Sigmoid colon (tissue), 4 donors: ENCODE data around the gene WWTR1.

Experiments used
- CTCF ChIP-seq, 4 experiments: fragments of 450-650 bp in 3 of 4; fragments of 200-600 bp in 1 of 4; IDR thresholded peaks; one replicate each; pipeline ENCODE4 v1.5.1; 2016 to 2019; ENCODE audit warnings: antibody characterized with exemption in 4 of 4, mild to moderate bottlenecking in 3 of 4, moderate library complexity in 2 of 4
- EP300 ChIP-seq, 4 donors: sonication (generic); formaldehyde crosslinking; IDR thresholded peaks; one replicate each; pipeline ENCODE4 v1.6.1; 2017; ENCODE audit warnings: antibody characterized with exemption in 4 of 4
- POLR2AphosphoS5 ChIP-seq, 4 donors: sonication (generic); formaldehyde crosslinking; IDR thresholded peaks; one replicate each; pipeline ENCODE4 v1.6.1; 2017; ENCODE audit warnings: antibody characterized with exemption in 4 of 4

- no peak for TF ChIP-seq EP300 (IDR thresholded peaks at IDR 0.05)
- no peak for TF ChIP-seq CTCF (IDR thresholded peaks at IDR 0.05)
- TF ChIP-seq POLR2AphosphoS5 (IDR thresholded peaks at IDR 0.05) = no peak
Measured at GRCh38 chr3:149662240-149662887, 4.5 kb upstream of the WWTR1 start.
